Measurements from ENCODE around the gene TPX2. TPM values are rescaled to one million over a fixed set of nuclear protein-coding genes. Genes with fewer than 3 reads are reported as not detected.
A peak's percentile ranks its signal among the peaks of the same experiment; 100 is the strongest.

Gene TPX2
- total and polyA plus RNA-seq, 2 donors (not counting 3 experiments of a cell fraction or from before 2014, with no cell fraction given): 24.8 to 114 TPM

DNA sequence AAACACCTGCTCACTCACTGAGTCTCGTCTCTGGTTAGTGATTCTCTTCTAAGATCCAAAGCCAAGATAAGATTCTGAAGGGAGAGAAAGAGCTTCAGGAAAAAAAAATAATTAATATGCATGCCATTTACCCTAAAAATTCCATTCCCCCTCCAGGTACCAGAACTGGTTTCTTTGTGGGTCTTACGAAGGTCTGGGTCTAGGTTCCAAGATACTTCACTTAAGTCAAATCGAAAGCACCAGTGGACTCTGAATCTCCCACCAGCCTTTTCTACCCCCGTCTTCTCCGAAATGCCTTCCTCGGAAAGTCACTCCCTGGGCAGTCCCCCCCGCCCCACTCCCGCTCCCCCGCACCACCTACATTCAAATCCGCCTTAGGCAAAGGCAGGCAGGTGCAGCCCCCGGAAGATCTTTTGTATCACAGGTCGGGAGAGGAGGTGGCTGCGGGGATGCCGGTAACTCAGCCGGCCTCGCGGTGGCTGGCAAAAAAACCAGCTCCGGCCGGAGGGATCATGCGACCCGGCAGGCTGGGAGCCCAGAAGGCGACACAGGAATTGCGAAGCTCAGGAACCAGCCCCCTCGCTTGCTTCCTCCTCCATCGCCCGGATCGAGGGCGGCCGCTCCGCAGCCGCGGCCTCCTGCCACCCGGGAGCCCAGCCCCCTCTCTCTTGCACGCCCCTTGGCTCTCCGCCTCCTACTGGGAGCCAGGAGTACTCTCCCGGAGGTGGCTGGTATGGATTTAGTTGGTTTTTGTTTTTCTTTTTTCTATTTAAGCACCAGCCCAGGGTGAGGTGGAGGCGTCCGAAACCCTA, 16.6 kb upstream of the TPX2 start, which contains the start of gene BCL2L1:
Gene BCL2L1, minus strand, starts transcription at position 612 of the 812 bp plus-strand sequence. CDS start 650 bp downstream, outside the sequence.
- H3K27me3 ChIP-seq (ENCODE audit: control insufficient read depth in 2 of 2, insufficient read depth in 2 of 2, low read length in 2 of 2): no peaks in the 10 kb centered on the region
- dilution Hi-C loops (cut with MboI; ENCODE audit: extremely low pct_ligation_motif_present, low sequenced_read_pairs): no loop called here
- H3K9me3 ChIP-seq (replicated peaks; ENCODE audit: control insufficient read depth, insufficient read depth, low read length): no peaks in the 10 kb centered on the region
- POLR2A ChIA-PET: interaction anchor here (0.5 to 3.1 kb wide), 6 partner anchors 10 to 88 kb away, joined by 3 to 22 read pairs (median 8); no protein-coding TSS in a partner anchor
- H3K79me2 ChIP-seq (ENCODE audit: control insufficient read depth, insufficient read depth, low read length): peaks cover 51% of the 10 kb centered on the region
- peak; percentile 91 for FAIRE-seq
- TF ChIP-seq POLR2AphosphoS5 (IDR thresholded peaks at IDR 0.05; ENCODE audit: insufficient read depth, low read depth, low read length): peak; percentile 87
- peak; percentile 68 for TF ChIP-seq POLR2A (IDR thresholded peaks at IDR 0.05; ENCODE audit: low read depth, low read length)
- TF ChIP-seq, protein P1, sequence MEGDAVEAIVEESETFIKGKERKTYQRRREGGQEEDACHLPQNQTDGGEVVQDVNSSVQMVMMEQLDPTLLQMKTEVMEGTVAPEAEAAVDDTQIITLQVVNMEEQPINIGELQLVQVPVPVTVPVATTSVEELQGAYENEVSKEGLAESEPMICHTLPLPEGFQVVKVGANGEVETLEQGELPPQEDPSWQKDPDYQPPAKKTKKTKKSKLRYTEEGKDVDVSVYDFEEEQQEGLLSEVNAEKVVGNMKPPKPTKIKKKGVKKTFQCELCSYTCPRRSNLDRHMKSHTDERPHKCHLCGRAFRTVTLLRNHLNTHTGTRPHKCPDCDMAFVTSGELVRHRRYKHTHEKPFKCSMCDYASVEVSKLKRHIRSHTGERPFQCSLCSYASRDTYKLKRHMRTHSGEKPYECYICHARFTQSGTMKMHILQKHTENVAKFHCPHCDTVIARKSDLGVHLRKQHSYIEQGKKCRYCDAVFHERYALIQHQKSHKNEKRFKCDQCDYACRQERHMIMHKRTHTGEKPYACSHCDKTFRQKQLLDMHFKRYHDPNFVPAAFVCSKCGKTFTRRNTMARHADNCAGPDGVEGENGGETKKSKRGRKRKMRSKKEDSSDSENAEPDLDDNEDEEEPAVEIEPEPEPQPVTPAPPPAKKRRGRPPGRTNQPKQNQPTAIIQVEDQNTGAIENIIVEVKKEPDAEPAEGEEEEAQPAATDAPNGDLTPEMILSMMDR (IDR thresholded peaks at IDR 0.05; ENCODE audit: extremely low read depth in 1 of 2, insufficient read depth in 1 of 2, low read depth in 1 of 2, low read length in 2 of 2): peak; percentile 75 to 83
- no peak for TF ChIP-seq EZH2 (IDR thresholded peaks at IDR 0.05; ENCODE audit: borderline replicate concordance, low read depth, low read length, severe bottlenecking)
- TF ChIP-seq MAX (IDR thresholded peaks at IDR 0.05; ENCODE audit: insufficient read depth, insufficient read length): no peak
- no peak for TF ChIP-seq FOS (IDR thresholded peaks at IDR 0.05; ENCODE audit: borderline replicate concordance, insufficient read depth, low read length)
- peak; percentile 42 for TF ChIP-seq GATA2 (IDR thresholded peaks at IDR 0.05; ENCODE audit: insufficient read depth, insufficient read length, low read depth, low read length)
- no peak for TF ChIP-seq MYC (IDR thresholded peaks at IDR 0.05; ENCODE audit: low read depth, low read length)
- peak within 1 kb of the TSS; percentile 90 for H3K27ac ChIP-seq (ENCODE audit: insufficient read depth, low read depth, low read length)
- H3K4me1 ChIP-seq (ENCODE audit: control insufficient read depth, extremely low read depth, insufficient read depth, low read length): peaks cover 31% of the 10 kb centered on the region
- H3K9me1 ChIP-seq (replicated peaks; ENCODE audit: control insufficient read depth, extremely low read depth, insufficient read depth, low read length): no peaks in the 10 kb centered on the region
- intact Hi-C loops (cut with micrococcal nuclease): loop anchor here (1.0 kb wide), 5 partner anchors 9 to 88 kb away; no protein-coding TSS in a partner anchor
- H3K4me2 ChIP-seq (ENCODE audit: insufficient read depth, low read length): peak within 1 kb of the TSS; percentile 88
- H3K4me3 ChIP-seq (replicated peaks in 1 of 3; ENCODE audit: insufficient read depth in 1 of 3, low read depth in 1 of 3, low read length in 3 of 3): peak within 1 kb of the TSS; percentile 61 to 94 (median 91)
- H3K9ac ChIP-seq (replicated peaks; ENCODE audit: extremely low read depth, insufficient read depth, low read length): peak within 1 kb of the TSS; percentile 84
- H3K36me3 ChIP-seq (ENCODE audit: control insufficient read depth in 2 of 2, extremely low read depth in 1 of 2, insufficient read depth in 2 of 2, low read length in 2 of 2): peaks cover 0 to 1% of the 10 kb centered on the region in 2 experiments
- no TSS peak for BruUV-seq (replicated peaks)
- H4K20me1 ChIP-seq (replicated peaks; ENCODE audit: control insufficient read depth, extremely low read depth, insufficient read depth, low read length): no peaks in the 10 kb centered on the region
- H2AFZ ChIP-seq (ENCODE audit: low read depth, low read length): peak within 1 kb of the TSS; percentile 70
- CTCF ChIA-PET: interaction anchor here (0.6 to 10.5 kb wide), 20 partner anchors 9 to 165 kb away, joined by 3 to 658 read pairs (median 33); partner anchors contain the start of gene TPX2
- peak; percentile 86 for DNase-seq (ENCODE audit: low read depth, low spot score)

Measured in endothelial cell of umbilical vein (primary cell).